ENCODE measurements around the gene SBNO2. TPM values are rescaled to one million over a fixed set of nuclear protein-coding genes. Genes with fewer than 3 reads are reported as not detected.

Gene SBNO2, protein sequence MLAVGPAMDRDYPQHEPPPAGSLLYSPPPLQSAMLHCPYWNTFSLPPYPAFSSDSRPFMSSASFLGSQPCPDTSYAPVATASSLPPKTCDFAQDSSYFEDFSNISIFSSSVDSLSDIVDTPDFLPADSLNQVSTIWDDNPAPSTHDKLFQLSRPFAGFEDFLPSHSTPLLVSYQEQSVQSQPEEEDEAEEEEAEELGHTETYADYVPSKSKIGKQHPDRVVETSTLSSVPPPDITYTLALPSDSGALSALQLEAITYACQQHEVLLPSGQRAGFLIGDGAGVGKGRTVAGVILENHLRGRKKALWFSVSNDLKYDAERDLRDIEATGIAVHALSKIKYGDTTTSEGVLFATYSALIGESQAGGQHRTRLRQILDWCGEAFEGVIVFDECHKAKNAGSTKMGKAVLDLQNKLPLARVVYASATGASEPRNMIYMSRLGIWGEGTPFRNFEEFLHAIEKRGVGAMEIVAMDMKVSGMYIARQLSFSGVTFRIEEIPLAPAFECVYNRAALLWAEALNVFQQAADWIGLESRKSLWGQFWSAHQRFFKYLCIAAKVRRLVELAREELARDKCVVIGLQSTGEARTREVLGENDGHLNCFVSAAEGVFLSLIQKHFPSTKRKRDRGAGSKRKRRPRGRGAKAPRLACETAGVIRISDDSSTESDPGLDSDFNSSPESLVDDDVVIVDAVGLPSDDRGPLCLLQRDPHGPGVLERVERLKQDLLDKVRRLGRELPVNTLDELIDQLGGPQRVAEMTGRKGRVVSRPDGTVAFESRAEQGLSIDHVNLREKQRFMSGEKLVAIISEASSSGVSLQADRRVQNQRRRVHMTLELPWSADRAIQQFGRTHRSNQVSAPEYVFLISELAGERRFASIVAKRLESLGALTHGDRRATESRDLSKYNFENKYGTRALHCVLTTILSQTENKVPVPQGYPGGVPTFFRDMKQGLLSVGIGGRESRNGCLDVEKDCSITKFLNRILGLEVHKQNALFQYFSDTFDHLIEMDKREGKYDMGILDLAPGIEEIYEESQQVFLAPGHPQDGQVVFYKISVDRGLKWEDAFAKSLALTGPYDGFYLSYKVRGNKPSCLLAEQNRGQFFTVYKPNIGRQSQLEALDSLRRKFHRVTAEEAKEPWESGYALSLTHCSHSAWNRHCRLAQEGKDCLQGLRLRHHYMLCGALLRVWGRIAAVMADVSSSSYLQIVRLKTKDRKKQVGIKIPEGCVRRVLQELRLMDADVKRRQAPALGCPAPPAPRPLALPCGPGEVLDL (N-terminal part only)
- 54.0 TPM for total RNA-seq

DNA sequence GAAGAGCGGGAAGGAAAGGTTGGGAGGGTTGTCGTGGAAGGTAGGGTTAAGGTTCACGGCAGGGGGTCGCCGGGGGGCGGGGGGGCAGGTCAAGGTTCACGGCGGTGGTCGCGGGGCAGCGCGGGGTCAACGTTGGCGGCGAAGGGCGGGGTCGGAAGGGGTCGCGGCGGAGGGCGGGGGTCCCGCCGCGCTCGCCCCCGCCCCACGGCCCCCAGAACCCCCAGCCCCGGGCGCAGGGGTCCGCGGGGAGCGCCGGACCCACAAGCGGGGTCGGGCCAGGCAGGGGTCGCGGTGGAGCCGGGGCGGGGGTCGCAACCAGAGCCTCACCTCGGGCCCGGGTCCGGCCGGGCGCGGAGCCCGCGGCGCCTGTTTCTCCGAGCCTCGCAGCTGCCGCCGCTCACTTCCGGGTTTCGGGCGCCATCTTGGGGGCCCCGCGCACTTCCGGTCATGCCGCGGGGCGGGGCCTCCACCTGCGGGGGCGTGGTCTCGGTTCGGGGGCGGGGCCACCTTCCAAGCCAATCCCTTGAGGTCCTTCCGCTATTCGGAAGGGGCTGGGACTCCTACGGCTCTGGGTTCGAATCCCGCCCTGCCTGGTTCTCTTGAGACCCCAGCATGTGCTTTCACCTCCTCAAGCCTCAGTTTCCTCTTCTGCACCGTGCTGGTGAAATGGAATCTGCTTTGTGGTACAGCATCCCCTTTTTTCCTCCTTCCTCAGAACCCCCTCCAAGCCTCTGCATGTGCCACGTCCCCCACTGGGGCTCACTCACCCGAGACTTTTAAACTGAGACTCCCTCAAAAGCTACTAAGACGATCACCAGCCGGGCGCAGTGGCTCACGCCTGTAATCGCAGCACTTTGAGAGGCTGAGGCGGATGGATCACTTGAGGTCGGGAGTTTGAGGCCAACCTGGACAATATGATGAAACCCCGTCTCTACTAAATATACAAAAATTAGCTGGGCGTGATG is at the start of gene SBNO2:
SBNO2 (minus strand) TSS at position 424 of the 965 bp plus-strand sequence. CDS start 19,992 bp downstream, outside the sequence.
- peak in 1 of 2 donors; percentile 66 for TF ChIP-seq POLR2A (IDR thresholded peaks at IDR 0.05)
- TF ChIP-seq POLR2AphosphoS5 (IDR thresholded peaks at IDR 0.05; ENCODE audit: insufficient read depth in 1 of 2, low read depth in 1 of 2) = peak; percentile 68 to 70
- TF ChIP-seq, protein P1, sequence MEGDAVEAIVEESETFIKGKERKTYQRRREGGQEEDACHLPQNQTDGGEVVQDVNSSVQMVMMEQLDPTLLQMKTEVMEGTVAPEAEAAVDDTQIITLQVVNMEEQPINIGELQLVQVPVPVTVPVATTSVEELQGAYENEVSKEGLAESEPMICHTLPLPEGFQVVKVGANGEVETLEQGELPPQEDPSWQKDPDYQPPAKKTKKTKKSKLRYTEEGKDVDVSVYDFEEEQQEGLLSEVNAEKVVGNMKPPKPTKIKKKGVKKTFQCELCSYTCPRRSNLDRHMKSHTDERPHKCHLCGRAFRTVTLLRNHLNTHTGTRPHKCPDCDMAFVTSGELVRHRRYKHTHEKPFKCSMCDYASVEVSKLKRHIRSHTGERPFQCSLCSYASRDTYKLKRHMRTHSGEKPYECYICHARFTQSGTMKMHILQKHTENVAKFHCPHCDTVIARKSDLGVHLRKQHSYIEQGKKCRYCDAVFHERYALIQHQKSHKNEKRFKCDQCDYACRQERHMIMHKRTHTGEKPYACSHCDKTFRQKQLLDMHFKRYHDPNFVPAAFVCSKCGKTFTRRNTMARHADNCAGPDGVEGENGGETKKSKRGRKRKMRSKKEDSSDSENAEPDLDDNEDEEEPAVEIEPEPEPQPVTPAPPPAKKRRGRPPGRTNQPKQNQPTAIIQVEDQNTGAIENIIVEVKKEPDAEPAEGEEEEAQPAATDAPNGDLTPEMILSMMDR (IDR thresholded peaks at IDR 0.05) = no peak
- Histone ChIP-seq H3K36me3 (no peaks in the 10 kb centered on the region), H3K9me3 (no peaks in the 10 kb centered on the region), H3K4me3 (peak within 1 kb of the TSS; percentile 57 to 77), H3K27me3 (no peaks in the 10 kb centered on the region), H3K27ac (peak within 1 kb of the TSS; percentile 95), H3K4me1 (peaks cover 63% of the 10 kb centered on the region)
- peak in 1 of 2 donors; percentile 89 for DNase-seq (ENCODE audit: extremely low spot score in 2 of 2)
- intact Hi-C loops (cut with DNase I) = loop anchor here (5.0 kb wide), 1 partner anchor 42 kb away; no protein-coding TSS in a partner anchor

DNA sequence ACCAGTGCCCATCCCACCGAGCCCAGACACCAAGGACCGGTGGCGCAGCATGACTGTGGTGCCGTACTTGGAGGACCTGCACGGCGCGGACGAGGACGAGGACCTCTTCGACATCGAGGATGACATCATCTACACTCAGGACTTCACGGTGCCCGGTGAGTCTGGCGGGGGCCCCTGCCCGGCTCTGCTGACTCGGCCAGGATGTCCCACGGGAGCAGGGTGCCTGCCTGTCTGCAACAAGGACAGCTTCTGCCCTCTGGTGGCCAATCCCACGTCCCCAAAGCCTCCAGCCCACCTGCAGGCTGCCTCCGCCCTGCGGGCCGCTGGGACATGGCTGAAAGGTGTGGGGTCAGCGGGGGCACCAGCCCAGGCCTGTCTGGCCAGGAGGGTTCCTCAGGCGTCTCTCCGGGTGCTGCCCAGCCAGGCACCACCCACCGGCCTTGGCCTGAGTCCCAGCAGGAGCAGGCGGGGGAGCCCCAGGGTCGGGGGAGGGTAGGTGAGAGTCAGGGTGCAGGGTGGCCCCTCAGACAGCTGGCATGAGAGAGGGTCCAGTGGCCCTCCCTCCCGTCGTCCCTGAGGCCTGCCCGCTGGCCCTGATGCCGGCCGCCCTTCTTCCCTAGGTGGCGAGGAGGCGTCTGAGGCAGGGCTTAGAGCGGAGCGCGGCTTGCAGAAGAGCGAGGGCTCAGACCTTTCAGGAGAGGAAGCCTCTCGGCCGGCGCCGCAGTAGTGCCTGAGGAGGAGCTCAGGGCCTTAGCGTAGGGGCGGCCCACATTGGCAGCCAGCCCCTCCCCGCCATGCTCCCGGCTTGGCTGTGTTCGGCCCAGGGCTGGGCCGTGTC is 49.2 kb upstream of the SBNO2 start:
- Histone ChIP-seq H3K9me3 (no peaks in the 10 kb centered on the region), H3K27me3 (no peaks in the 10 kb centered on the region), H3K27ac (no peak overlapping the region), H3K4me3 (no peak overlapping the region), H3K36me3 (peaks cover 0 to 57% of the 10 kb centered on the region in 2 donors), H3K4me1 (peaks cover 6% of the 10 kb centered on the region)
- no peak for DNase-seq (ENCODE audit: extremely low spot score in 2 of 2)
- intact Hi-C loops (cut with DNase I) = no loop called here
- TF ChIP-seq, protein P1 (IDR thresholded peaks at IDR 0.05) = no peak
- no peak for TF ChIP-seq POLR2AphosphoS5 (IDR thresholded peaks at IDR 0.05; ENCODE audit: insufficient read depth in 1 of 2, low read depth in 1 of 2)
- no peak for TF ChIP-seq POLR2A (IDR thresholded peaks at IDR 0.05)

DNA sequence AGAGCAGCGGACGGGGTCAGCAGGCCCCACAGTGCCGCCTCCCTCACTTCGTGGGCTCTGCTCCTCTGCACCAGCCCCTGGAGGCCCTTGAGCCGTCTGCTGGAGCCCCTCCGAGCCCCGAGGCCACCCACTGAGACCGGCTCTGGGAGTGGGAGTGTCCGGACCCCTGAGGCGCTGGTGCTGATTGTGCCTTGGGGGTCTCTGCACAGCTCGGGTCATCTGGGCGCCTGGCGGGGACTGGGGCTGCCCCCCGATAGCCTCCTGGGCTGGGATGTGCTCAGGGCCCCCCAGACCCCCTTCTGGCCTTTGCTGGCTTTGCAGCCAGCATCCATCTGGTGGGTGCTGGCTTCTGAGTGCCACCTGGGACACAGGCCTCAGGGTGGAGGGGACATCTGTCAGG is 48.3 kb upstream of the SBNO2 start:
- H3K9me3 ChIP-seq = no peaks in the 10 kb centered on the region
- peaks cover 12% of the 10 kb centered on the region for H3K4me1 ChIP-seq
- TF ChIP-seq POLR2A (IDR thresholded peaks at IDR 0.05) (no peak), POLR2AphosphoS5 (IDR thresholded peaks at IDR 0.05; ENCODE audit: insufficient read depth in 1 of 2, low read depth in 1 of 2) (no peak)
- TF ChIP-seq, protein P1 (IDR thresholded peaks at IDR 0.05) = no peak
- peaks cover 0 to 57% of the 10 kb centered on the region in 2 donors for H3K36me3 ChIP-seq
- no peak for DNase-seq (ENCODE audit: extremely low spot score in 2 of 2)
- no peak overlapping the region for H3K27ac ChIP-seq
- H3K4me3 ChIP-seq = no peak overlapping the region
- intact Hi-C loops (cut with DNase I) = no loop called here
- no peaks in the 10 kb centered on the region for H3K27me3 ChIP-seq

All from vagina (tissue), 2 donors.